GM12878 (cell line): Measurements from ENCODE around the gene ANKRD60. TPM values are rescaled to one million over a fixed set of nuclear protein-coding genes. Genes with fewer than 3 reads are reported as not detected.

Experiments used
- ATAC-seq: fragments of 200-7000 bp; cut with Tn5 transposase; 3 replicates; pipeline ENCODE4 v1.9.1; 2020; ENCODE audit warnings: mild to moderate bottlenecking, moderate library complexity
- BruUV-seq: library from RNA; stranded (reverse); fragments of 400-500 nt; replicated peaks from 2 replicates; lab custom pipeline; 2021; lab: Mats Ljungman, UMichigan
- CTCF ChIA-PET: fragments of 300-600 bp; sonication (Branson Sonifier 250); formaldehyde crosslinking; extraction: SDS; loops from one replicate; lab custom pipeline; 2021; ENCODE audit warnings: inconsistent platforms; lab: Yijun Ruan, JAX
- POLR2A ChIA-PET: fragments of 350-600 bp; formaldehyde crosslinking; extraction: SDS; loops from one replicate; lab custom pipeline; 2021; ENCODE audit warnings: inconsistent platforms; lab: Charles Lee
- RAD21 ChIA-PET: fragments of 300-600 bp; sonication (Branson Sonifier 250); formaldehyde crosslinking; loops from one replicate; lab custom pipeline; 2023; ENCODE audit warnings: antibody characterized with exemption; ENCODE audit not compliant: unreplicated experiment; lab: Charles Lee
- SMC1A ChIA-PET: fragments of 300-600 bp; sonication (Branson Sonifier 250); formaldehyde crosslinking; loops from one replicate; lab custom pipeline; 2023; ENCODE audit not compliant: unreplicated experiment, uncharacterized antibody; lab: Charles Lee
- DNase-seq: peaks from one replicate; pipeline ENCODE4 v3.0.0-alpha.2; 2011; ENCODE audit warnings: low read depth, low spot score
- FAIRE-seq: peaks from 3 replicates; lab custom pipeline; 2011; peaks lifted over from hg19 to GRCh38; lab: Jason Lieb, UNC
- H2AFZ ChIP-seq: 2 replicates; pipeline ENCODE4 v1.6.0; 2011; ENCODE audit warnings: low read depth, low read length, control low read depth; ENCODE audit not compliant: control insufficient read depth
- H3K27ac ChIP-seq: 2 replicates; pipeline ENCODE4 v1.5.1; 2011; ENCODE audit warnings: control low read depth; ENCODE audit not compliant: control insufficient read depth, insufficient read depth
- H3K27me3 ChIP-seq, 2 experiments: replicated peaks in 1 of 2; 2 replicates each; pipeline versions ENCODE4 v1.6.0 to v1.6.1; 2011; ENCODE audit warnings: low read length in 1 of 2; ENCODE audit not compliant: control insufficient read depth in 2 of 2, insufficient read depth in 2 of 2
- H3K36me3 ChIP-seq, 2 experiments: 2 replicates each; pipeline ENCODE4 v1.5.1; 2011; ENCODE audit warnings: low read length in 1 of 2; ENCODE audit not compliant: control insufficient read depth in 2 of 2, insufficient read depth in 2 of 2
- H3K4me1 ChIP-seq: 2 replicates; pipeline ENCODE4 v1.6.1; 2011; ENCODE audit warnings: mild to moderate bottlenecking, low read length, moderate library complexity, mixed read lengths; ENCODE audit not compliant: control insufficient read depth, insufficient read depth
- H3K4me2 ChIP-seq: 2 replicates; pipeline ENCODE4 v1.6.0; 2011; ENCODE audit warnings: control low read depth; ENCODE audit not compliant: control insufficient read depth, insufficient read depth
- H3K4me3 ChIP-seq: fragments of 200-600 bp; sonication (generic); 2 replicates; pipeline ENCODE4 v1.5.1; 2016
- H3K79me2 ChIP-seq: 2 replicates; pipeline ENCODE4 v1.6.0; 2011; ENCODE audit warnings: low read length; ENCODE audit not compliant: control insufficient read depth, insufficient read depth
- H3K9ac ChIP-seq: 2 replicates; pipeline ENCODE4 v1.8.0; 2011; ENCODE audit warnings: low read length, control low read depth, mixed read lengths; ENCODE audit not compliant: control insufficient read depth, insufficient read depth
- H3K9me3 ChIP-seq: replicated peaks from 3 replicates; pipeline ENCODE4 v1.5.1; 2011; ENCODE audit warnings: mild to moderate bottlenecking, low read length; ENCODE audit not compliant: control insufficient read depth, insufficient read depth
- H4K20me1 ChIP-seq: 2 replicates; pipeline ENCODE4 v1.6.0; 2011; ENCODE audit not compliant: control insufficient read depth, insufficient read depth
- BACH1 ChIP-seq: fragments of 450-650 bp; IDR thresholded peaks from 2 replicates; pipeline ENCODE4 v1.6.1; 2017; ENCODE audit warnings: mild to moderate bottlenecking, borderline replicate concordance
- CREB1 ChIP-seq: IDR thresholded peaks from 2 replicates; pipeline ENCODE4 v1.6.1; 2012; ENCODE audit warnings: low read depth, mild to moderate bottlenecking, inconsistent platforms
- CUX1 ChIP-seq: IDR thresholded peaks from 2 replicates; pipeline ENCODE4 v1.6.1; 2012; ENCODE audit warnings: improper control_type of control experiment, low read depth, low read length; ENCODE audit not compliant: insufficient replicate concordance
- IRF3 ChIP-seq: fragments of 450-650 bp; IDR thresholded peaks from 2 replicates; pipeline ENCODE4 v1.6.1; 2014; ENCODE audit warnings: mild to moderate bottlenecking
- MTA2 ChIP-seq: fragments of 450-650 bp; IDR thresholded peaks from 2 replicates; pipeline ENCODE4 v1.6.1; 2016; ENCODE audit warnings: low read depth, mild to moderate bottlenecking, moderate library complexity
- RAD21 ChIP-seq: IDR thresholded peaks from 2 replicates; pipeline ENCODE4 v1.6.1; 2011; ENCODE audit warnings: mild to moderate bottlenecking, low read depth, low read length, moderate library complexity; ENCODE audit not compliant: insufficient read depth
- RB1 ChIP-seq: fragments of 450-650 bp; formaldehyde crosslinking; IDR thresholded peaks from 2 replicates; pipeline ENCODE4 v1.6.1; 2017; ENCODE audit warnings: mild to moderate bottlenecking, borderline replicate concordance
- SMAD1 ChIP-seq: fragments of 450-650 bp; IDR thresholded peaks from 2 replicates; pipeline ENCODE4 v1.6.1; 2018; ENCODE audit warnings: mild to moderate bottlenecking, low read depth; ENCODE audit not compliant: partially characterized antibody
- SMC3 ChIP-seq: IDR thresholded peaks from 2 replicates; pipeline ENCODE4 v1.6.1; 2011; ENCODE audit warnings: low read length, improper control_type of control experiment, borderline replicate concordance
- SP1 ChIP-seq: IDR thresholded peaks from one replicate; pipeline ENCODE4 v1.6.1; 2011; ENCODE audit warnings: low read depth, low read length
- WGBS: methylation state at CpG from one replicate; pipeline ENCODE4 v1.1.6; 2016; ENCODE audit warnings: low lambda C conversion rate; ENCODE audit not compliant: insufficient replicate concordance, insufficient coverage; ENCODE audit errors: missing lambda C conversion rate; 5-methylcytosine and 5-hydroxymethylcytosine counted together
- in situ Hi-C: fragments of 300-500 bp; cut with MboI; formaldehyde crosslinking; loops from 9 replicates; pipeline ENCODE4 v1.14.3; 2018; ENCODE audit warnings: mixed read lengths
- intact Hi-C: fragments of 100-400 bp; cut with micrococcal nuclease; formaldehyde crosslinking; loops from one replicate; pipeline ENCODE4 v1.14.2; 2022; ENCODE audit not compliant: unreplicated experiment
- polyA plus RNA-seq, 11 experiments: library from polyadenylated mRNA; depleted of rRNA in 4 of 11; unstranded in 6 of 11; stranded (reverse) in 5 of 11; fragments of >200 nt; fragmentation: Nextera tagmentation in 4 of 11; fragmentation: Illumina TruSeq in 1 of 11; extraction: Ambion mirVana in 4 of 11; extraction: Trizol in 1 of 11; gene quantifications; 1 replicate in 1 of 11; 2 replicates in 10 of 11; pipeline versions ENCODE4 v1.2.1 to v1.2.3, GENCODE V29; 2011 to 2016; ENCODE audit warnings: inconsistent platforms in 2 of 11, missing spikeins in 2 of 11, low read depth in 1 of 11
- total RNA-seq, 4 experiments: library from RNA; depleted of rRNA in 3 of 4; stranded (reverse); fragments of >200 nt in 3 of 4; fragmentation: Illumina TruSeq in 1 of 4; extraction: Trizol in 1 of 4; gene quantifications; 2 replicates each; pipeline versions ENCODE4 v1.2.1 to v1.2.3, GENCODE V29; 2013 to 2021
- TF ChIP-seq, protein P1 (sequence below): IDR thresholded peaks from 2 replicates; pipeline ENCODE4 v1.6.1; 2012; ENCODE audit warnings: low read depth, low read length, improper control_type of control experiment
- TF ChIP-seq, protein P2 (sequence below): fragments of 450-650 bp; IDR thresholded peaks from 2 replicates; pipeline ENCODE4 v1.6.1; 2016; ENCODE audit warnings: mild to moderate bottlenecking
- TF ChIP-seq, protein P3 (sequence below): IDR thresholded peaks from 2 replicates; pipeline ENCODE4 v1.6.1; 2011; ENCODE audit warnings: borderline replicate concordance, low read depth, mild to moderate bottlenecking, moderate library complexity, low read length; ENCODE audit not compliant: insufficient read depth, poor library complexity, severe bottlenecking

The ANKRD60 gene
- total and polyA plus RNA-seq, 10 of the 15 experiments (the other 5 are each of a cell fraction or from before 2014, with no cell fraction given): not detected

DNA sequence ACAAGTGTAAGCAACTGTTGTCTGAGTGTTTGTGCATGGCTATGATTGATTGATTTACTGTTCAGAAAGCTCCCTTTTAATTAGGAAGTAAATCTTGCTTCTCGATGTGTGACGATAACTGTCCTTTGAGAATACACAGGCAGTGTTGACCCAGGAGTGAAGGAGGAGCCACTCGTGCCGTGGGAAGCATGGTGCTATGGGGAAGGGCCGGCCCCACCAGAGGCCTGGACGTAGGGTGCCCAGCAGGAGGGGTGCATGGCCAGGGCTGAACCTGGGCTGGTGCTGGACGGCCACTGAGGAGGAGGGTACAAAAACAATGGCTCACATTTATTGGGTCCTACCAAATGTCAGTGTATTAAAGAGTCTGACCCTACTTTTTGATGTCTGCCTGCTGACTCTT is 60.7 kb downstream of the ANKRD60 start:
- no peak overlapping the region for H3K4me2 ChIP-seq
- no peaks in the 10 kb centered on the region for H3K36me3 ChIP-seq
- TF ChIP-seq RAD21 (no peak), SMAD1 (no peak), BACH1 (no peak), RB1 (no peak), CREB1 (no peak), IRF3 (no peak), SMC3 (no peak), CUX1 (no peak), MTA2 (no peak), SP1 (no peak)
- TF ChIP-seq, protein P1, sequence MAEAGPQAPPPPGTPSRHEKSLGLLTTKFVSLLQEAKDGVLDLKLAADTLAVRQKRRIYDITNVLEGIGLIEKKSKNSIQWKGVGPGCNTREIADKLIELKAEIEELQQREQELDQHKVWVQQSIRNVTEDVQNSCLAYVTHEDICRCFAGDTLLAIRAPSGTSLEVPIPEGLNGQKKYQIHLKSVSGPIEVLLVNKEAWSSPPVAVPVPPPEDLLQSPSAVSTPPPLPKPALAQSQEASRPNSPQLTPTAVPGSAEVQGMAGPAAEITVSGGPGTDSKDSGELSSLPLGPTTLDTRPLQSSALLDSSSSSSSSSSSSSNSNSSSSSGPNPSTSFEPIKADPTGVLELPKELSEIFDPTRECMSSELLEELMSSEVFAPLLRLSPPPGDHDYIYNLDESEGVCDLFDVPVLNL: no peak
- TF ChIP-seq, protein P2, sequence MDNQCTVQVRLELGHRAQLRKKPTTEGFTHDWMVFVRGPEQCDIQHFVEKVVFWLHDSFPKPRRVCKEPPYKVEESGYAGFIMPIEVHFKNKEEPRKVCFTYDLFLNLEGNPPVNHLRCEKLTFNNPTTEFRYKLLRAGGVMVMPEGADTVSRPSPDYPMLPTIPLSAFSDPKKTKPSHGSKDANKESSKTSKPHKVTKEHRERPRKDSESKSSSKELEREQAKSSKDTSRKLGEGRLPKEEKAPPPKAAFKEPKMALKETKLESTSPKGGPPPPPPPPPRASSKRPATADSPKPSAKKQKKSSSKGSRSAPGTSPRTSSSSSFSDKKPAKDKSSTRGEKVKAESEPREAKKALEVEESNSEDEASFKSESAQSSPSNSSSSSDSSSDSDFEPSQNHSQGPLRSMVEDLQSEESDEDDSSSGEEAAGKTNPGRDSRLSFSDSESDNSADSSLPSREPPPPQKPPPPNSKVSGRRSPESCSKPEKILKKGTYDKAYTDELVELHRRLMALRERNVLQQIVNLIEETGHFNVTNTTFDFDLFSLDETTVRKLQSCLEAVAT: no peak
- TF ChIP-seq, protein P3, sequence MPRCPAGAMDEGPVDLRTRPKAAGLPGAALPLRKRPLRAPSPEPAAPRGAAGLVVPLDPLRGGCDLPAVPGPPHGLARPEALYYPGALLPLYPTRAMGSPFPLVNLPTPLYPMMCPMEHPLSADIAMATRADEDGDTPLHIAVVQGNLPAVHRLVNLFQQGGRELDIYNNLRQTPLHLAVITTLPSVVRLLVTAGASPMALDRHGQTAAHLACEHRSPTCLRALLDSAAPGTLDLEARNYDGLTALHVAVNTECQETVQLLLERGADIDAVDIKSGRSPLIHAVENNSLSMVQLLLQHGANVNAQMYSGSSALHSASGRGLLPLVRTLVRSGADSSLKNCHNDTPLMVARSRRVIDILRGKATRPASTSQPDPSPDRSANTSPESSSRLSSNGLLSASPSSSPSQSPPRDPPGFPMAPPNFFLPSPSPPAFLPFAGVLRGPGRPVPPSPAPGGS: no peak
- TF ChIP-seq, all 136 proteins: peak for 0
- DNase-seq: no peak
- ChIA-PET CTCF (no interaction called here), SMC1A (no interaction called here), RAD21 (no interaction called here), POLR2A (no interaction called here)
- Histone ChIP-seq H3K4me3 (no peak overlapping the region), H3K9ac (no peak overlapping the region), H3K79me2 (no peaks in the 10 kb centered on the region), H3K27ac (no peak overlapping the region), H4K20me1 (no peaks in the 10 kb centered on the region), H3K9me3 (no peaks in the 10 kb centered on the region), H2AFZ (no peak overlapping the region), H3K27me3 (peaks cover 0 to 2% of the 10 kb centered on the region in 2 experiments; a peak in 1 of 4 replicates), H3K4me1 (no peaks in the 10 kb centered on the region)
- no TSS peak for BruUV-seq
- in situ Hi-C loops: no loop called here
- WGBS: 42% methylated on average over 7 of the region's 7 CpGs
- ATAC-seq: no peak
- FAIRE-seq: no peak
- intact Hi-C loops: no loop called here
